Stimulated activated CD8-positive, alpha-beta memory T cell treated with anti-CD3 and anti-CD28 coated beads, Interleukin-4, amount 100 ng/mL, for 24 hours (primary cell): Measurements from ENCODE around the gene CYTH4.

Experiments used
- DNase-seq: peaks from one replicate; pipeline ENCODE4 v3.0.0-alpha.2; 2020; ENCODE audit warnings: low read depth

CYTH4 gene

DNA sequence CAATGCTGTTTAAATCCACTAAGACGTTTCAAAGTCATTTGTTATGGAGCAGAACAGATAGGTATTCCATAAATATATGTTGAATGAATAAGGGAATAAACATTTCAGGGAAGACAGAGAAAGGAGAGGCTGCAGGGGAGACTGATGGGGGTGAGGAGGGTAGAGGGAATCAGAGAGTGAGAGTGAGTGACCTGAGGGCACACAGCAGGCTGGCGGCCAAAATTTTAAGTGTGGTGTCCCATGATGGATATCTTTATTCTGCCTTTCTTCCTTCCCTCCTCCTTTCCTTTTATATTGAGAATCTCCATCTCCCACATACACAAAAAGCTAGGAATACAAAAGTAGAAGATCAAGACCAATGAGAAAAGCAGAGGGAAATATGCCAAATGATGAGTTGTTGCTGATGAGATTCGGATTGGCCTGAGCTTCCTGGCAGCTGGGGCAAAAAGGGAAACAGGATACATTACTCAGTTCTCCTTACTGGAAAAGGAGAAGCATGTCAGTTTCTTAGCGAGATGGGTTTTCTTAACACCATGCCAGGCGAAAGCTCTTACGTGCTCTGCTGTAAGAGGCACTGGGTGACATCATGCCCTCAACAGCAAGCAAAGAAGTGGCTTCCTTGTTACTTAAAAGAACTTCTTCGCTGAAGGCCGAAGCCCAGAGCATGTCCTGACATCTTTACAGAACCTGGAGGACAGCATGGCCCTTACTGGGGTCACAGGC is 11.2 kb upstream of the CYTH4 start:
- DNase-seq = no peak

- DNase-seq = no peak
These were observed 9.0 kb upstream of the CYTH4 start for GRCh38 chr22:37273126-37273845.

DNA sequence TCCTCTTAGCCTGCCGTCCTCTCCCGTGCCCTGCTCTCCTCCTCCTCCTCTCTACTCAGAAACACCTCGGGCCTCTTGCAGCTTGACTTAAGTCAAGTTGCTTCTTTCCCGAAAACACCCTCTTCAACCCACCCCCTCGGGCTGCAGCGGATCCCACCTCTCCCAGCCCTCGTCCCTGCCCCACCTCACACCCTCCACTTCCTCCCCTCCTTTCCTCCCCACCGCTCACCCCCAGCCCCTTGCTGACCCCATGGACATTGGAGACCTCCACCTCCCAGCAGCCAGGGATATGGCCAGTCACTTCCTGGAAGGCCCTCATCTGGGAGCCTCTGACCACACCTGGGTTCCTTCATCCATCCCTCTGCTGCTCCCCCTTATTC is 8.5 kb upstream of the CYTH4 start:
- no peak for DNase-seq

DNA sequence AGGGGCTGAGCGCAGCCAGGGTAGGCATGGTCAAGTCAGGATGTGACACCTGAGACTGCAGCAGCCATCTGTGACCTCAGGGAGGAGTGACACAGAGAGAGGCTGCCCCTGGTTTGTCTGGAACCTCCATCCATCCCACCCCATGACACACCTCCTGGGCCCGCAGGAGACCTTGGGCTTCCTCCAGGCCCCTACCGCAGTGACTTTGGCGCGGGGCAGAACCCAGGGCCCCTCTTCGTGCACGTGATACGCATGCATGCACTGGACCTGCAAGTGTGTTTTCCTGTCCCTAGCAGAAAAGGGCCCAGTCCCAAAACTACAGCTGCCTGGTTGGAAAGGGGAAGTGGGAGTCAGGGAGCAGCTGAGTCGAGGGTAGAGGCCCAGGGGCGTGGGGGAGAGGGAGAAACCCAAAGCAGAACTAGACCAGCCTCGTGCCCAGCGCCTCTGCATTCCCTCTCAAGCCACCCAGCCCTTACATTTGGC is 7.9 kb upstream of the CYTH4 start:
- no peak for DNase-seq

GRCh38 chr22:37275134-37275533 is 7.2 kb upstream of the CYTH4 start:
- no peak for DNase-seq

DNA sequence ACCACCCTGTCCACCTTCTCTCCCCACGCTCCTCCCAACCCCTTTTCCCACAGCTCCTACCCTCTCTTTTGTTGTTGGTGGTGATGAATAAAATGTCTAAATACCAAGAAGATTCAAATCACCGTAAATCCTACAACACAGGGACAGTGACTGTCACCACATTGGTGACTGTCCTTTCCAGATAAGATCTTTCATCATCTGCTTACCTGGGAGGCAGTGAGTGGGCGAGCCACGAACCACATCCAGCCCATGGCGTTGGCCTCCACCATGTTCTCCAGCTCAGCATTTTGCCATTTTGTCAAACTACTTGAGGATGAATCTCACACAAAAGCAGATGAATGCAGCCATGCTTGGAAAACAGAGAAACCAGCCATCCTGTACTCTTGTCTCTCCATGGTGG is 6.7 kb upstream of the CYTH4 start:
- DNase-seq = no peak

DNA sequence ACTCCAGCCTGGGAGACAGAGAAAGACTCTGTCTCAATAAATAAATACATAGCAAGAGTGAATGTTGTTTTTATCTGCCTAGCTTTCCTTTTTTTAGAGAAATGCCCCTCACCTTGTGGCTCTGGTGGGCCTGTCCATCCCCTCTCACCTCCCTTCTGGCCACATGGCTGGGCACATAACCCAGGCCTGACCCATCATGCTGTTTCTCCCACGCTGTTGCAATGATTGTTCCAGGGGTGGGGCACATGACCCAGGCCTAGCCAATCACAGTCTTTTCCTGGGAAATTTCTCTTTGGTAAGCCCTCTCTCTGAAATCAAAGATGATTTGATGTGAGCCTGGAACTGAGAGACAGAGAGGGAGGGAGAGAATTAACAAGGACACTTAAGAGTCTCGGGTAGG is 5.5 kb upstream of the CYTH4 start:
- no peak for DNase-seq

DNA sequence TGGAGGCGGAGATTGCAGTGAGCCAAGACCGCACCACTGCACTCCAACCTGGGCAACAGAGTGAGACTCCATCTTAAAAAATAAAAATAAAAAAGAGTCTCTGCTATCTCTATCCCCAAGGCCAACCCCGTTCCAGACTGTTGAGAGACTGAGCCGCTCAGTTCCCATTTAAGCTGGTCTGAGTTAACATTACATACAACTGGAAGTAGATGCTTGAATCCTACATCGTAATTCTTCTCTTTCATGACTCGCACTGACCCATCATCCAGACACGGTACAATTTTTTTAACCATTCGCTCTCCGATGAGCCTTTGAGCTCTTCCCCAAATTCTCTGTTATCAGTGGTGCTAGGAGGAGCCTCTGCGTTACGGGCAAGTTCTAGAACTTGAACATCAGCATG is 4.9 kb upstream of the CYTH4 start:
- DNase-seq = no peak

- no peak for DNase-seq
These were observed 4.0 kb upstream of the CYTH4 start for GRCh38 chr22:37278261-37278660.

DNA sequence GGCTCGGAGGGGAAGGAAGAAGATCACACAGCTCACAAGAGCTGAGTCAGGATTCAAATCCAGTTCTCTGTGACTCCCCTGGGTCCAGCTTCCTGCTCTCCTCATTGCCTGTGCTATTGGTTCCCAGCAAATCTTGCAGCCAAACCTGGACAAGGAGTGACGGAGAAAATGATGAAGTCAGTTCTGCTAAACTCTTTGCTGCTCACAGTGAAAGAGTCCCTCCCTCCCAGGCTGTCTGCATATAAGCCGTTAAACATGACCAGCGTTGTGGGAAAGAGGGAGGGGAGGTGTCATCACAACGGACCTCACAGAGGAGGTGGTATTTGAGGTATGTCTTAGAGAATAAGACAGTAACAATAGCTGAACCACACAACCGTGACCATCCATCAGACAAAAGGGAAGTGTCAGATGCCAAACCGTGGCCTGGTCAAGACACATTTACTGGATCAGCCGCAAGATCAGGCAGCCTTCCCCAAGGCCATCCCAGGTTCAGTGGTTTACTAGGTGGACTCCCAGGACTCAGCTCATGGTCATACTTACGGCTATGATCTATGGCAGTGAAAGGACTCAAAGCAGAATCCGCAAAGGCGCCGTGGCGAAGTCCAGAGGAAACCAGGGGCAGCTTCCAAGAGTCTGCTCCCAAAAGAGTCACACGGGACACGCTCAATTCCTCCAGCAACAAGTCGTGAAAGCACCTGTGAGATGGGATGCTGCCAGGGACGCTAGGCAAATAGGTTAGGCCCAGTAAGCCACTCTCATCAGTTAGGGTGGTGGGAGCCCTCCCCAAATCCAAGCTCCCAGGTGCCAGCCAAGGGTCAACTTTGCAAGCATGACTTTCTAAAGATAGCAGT is 2.8 kb upstream of the CYTH4 start:
- no peak for DNase-seq

- DNase-seq = no peak
These were observed 1.6 kb upstream of the CYTH4 start for GRCh38 chr22:37280718-37281117.

DNA sequence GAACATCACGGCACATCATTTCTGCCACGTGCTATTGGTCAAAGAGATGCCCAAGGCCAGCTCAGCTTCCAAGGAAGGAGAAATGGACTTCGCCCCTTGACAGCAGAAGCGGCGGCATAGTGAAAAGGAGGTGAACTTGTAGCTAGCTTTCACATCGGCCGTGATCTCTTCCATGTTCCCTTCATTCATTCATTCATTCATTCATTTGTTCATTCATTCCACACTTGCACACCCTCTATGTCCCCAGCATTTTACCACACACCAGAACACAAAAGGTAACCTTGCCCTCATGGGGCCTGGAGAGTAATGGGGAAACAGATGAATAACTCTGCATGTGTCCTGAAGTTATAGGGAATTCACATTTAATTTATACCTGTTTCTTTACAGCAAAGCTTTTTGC is 1.1 kb upstream of the CYTH4 start:
- DNase-seq = no peak

DNA sequence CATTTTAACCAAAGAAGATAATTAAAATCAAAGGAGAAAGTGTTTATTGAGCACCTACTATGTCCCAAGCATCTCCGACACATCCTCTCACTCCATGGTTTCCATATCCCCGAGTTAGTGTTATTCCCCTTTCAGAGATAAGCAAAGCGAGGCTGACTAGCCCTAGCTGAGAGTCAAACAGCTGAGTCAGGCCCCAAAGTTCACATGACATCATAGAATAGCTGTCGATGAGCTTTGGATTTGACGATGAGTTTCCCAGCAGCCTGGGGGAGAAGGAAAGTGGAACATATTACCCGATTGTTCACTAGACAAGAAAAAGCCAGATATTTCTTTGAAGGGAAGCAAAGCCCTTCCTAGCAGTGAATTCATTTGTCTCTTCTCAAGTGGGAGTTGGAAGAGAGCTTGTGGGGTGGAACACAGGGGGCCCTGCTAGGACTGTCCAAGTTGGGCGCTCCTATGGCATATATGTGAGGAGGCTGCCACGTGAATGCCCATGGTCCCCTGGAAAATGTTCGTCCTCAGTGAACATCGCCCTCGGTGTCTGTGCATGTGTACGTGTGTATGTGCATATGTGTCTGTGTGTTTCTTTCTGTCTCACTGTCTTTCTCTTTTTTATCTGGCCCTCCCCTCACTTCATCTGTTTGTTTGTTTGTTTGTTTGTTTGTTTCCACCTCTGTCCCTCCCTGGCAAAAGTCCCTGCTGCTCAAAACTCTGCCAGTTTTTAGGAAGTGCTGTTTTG is 493 bp upstream of the CYTH4 start:
- no peak for DNase-seq

GRCh38 chr22:37283393-37283937 is 1.2 kb downstream of the CYTH4 start:
- peak; percentile 53 for DNase-seq

DNA sequence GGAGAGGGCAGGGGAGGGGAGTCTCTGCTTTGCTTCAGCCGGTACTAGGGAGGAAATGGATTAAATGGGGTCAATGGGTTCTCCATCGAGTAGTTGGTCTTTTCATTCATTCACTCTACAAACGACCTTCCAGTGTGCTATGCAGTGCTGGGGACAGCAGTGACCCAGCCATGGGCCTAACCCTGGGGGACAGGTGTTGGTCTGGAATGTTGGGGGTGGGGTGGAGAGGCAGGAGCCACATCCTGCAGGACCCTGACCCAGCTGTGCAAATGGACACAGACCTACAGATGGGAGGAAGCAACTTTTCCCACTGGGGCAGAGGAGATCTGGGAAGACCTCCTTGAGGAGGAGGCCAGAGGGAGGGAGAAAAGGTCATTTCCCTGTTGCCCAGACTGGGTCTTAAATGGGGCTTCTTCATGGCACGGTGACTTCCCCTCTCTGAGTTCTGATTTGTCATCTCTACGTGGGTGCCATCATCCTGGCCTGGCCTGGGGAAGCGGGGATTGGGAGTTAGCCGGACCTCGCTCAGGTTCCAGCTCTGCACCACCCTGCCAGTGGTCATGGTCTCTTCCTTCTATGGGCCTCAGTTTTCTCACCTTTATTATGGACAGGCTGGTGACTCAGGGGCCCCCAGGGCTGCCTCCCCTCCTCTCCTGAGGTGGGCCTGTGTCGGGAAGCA is 2.0 kb downstream of the CYTH4 start:
- no peak for DNase-seq

- no peak for DNase-seq
These were observed 2.6 kb downstream of the CYTH4 start for GRCh38 chr22:37284805-37285355.

DNA sequence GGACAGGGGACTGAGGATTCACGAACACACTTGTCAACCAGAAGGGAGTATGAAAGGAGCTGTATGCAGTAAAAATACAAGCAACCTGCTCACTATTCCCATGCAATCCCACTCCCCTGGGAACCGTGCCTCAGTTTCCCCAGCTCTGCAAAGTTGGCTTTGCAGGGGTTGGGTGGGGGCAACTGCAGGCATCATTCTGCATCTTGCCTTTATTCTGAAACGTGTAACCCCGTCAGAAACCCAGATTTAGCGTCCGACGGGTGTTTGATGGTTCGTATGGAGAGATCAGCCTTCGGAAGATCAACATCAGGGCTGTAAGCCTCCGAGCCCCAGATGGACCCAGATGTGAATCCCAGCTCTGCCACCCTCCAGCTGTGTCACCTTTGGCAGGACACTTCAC is 3.6 kb downstream of the CYTH4 start:
- no peak for DNase-seq

- DNase-seq = no peak
These were observed 5.2 kb downstream of the CYTH4 start for GRCh38 chr22:37287550-37287951.

GRCh38 chr22:37288521-37288920 is 6.2 kb downstream of the CYTH4 start:
- DNase-seq = no peak

- DNase-seq = no peak
These were observed 6.9 kb downstream of the CYTH4 start for GRCh38 chr22:37289156-37289735.

GRCh38 chr22:37290737-37291136 is 8.4 kb downstream of the CYTH4 start:
- no peak for DNase-seq
